Measurements from ENCODE around the gene ALOX5AP.

- TF ChIP-seq CTCF (IDR thresholded peaks at IDR 0.05) (no peak), POLR2A (IDR thresholded peaks at IDR 0.05) (no peak)
Measured at GRCh38 chr13:30727491-30728355, 7.6 kb upstream of the ALOX5AP start.

All from upper lobe of left lung (tissue), 4 donors.